MCF 10A (cell line): Measurements from ENCODE around the gene ZNF526. TPM values are rescaled to one million over a fixed set of nuclear protein-coding genes. Genes with fewer than 3 reads are reported as not detected.

ENCODE experiments used
- BruUV-seq: library from RNA; stranded (reverse); fragments of 400-500 nt; replicated peaks from 2 replicates; lab custom pipeline; 2021; lab: Mats Ljungman, UMichigan
- CTCF ChIA-PET: fragments of 300-600 bp; sonication (Branson Sonifier 250); formaldehyde crosslinking; extraction: SDS; loops from one replicate; lab custom pipeline; 2021; ENCODE audit warnings: antibody characterized with exemption, inconsistent platforms; lab: Yijun Ruan, JAX
- POLR2A ChIA-PET: fragments of 300-600, 350-650 bp; sonication (Branson Sonifier 250); formaldehyde crosslinking; extraction: SDS; loops from one replicate; lab custom pipeline; 2020; ENCODE audit warnings: antibody characterized with exemption, inconsistent platforms; lab: Yijun Ruan, JAX
- DNase-seq: peaks from one replicate; pipeline ENCODE4 v3.0.0-alpha.2; 2018; ENCODE audit not compliant: unreplicated experiment
- H3K27ac Mint-ChIP-seq: one replicate; pipeline ENCODE4 v1.8.0; 2022; ENCODE audit warnings: mild to moderate bottlenecking, low read depth, mixed read lengths; ENCODE audit not compliant: unreplicated experiment
- H3K27me3 Mint-ChIP-seq: one replicate; pipeline ENCODE4 v1.8.0; 2022; ENCODE audit warnings: mixed read lengths; ENCODE audit not compliant: insufficient read depth, unreplicated experiment
- H3K36me3 Mint-ChIP-seq: one replicate; pipeline ENCODE4 v1.8.0; 2022; ENCODE audit warnings: mild to moderate bottlenecking, moderate library complexity, mixed read lengths; ENCODE audit not compliant: insufficient read depth, unreplicated experiment
- H3K4me1 Mint-ChIP-seq: one replicate; pipeline ENCODE4 v1.8.0; 2022; ENCODE audit warnings: mixed read lengths; ENCODE audit not compliant: insufficient read depth, unreplicated experiment
- H3K4me3 Mint-ChIP-seq: one replicate; pipeline ENCODE4 v1.8.0; 2022; ENCODE audit warnings: mild to moderate bottlenecking, moderate library complexity, mixed read lengths; ENCODE audit not compliant: unreplicated experiment
- H3K9me3 Mint-ChIP-seq: one replicate; pipeline ENCODE4 v1.8.0; 2022; ENCODE audit warnings: mixed read lengths; ENCODE audit not compliant: unreplicated experiment
- intact Hi-C: fragments of 100-400 bp; cut with micrococcal nuclease; formaldehyde crosslinking; loops from 2 replicates; pipeline ENCODE4 v1.14.1; 2022
- total RNA-seq: library from RNA; stranded (reverse); gene quantifications from 2 replicates; pipeline ENCODE4 v1.2.3, GENCODE V29; 2022
- TF ChIP-seq, protein P1 (sequence below): fragments of 200-600 bp; IDR thresholded peaks from one replicate; pipeline ENCODE4 v1.8.0; 2022; ENCODE audit warnings: antibody characterized with exemption, mild to moderate bottlenecking; ENCODE audit not compliant: unreplicated experiment

The ZNF526 gene
- total RNA-seq, 1 experiment from 2014 or later, result 12.3 TPM

DNA sequence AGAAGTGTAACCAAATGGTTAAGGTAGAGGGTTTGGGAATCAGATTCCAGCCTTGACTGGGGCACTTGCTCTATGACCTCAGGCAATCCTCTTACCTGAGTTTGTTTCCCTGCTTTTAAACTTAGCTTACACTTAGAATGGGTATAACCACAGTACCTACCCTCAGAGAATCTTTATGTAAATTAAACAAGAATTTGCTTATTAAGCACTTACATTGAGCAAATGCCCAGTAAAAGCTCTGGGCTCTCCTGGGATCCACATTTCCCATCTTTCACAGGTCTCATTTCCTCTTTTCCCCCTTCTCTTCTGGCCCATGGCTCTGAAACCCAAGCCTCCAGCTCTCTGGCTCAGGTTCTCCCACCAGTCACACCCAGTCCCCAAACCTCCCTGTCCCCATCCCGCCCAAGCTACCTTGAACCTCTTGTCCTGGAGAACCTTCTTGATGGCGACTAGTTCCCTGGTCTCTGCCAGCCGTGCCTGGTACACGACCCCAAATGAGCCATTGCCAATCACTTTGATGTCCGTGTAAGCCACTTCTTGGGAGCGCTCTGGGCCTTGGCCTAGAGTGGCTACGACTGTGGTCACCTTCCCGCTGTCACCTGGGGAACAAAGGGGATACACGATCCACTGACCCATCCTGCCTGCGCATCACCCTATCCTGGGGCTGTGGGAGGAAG lies 19.6 kb downstream of the ZNF526 start:
- ChIA-PET POLR2A (interaction anchor here (0.8 to 1.3 kb wide), 3 partner anchors 19 to 59 kb away, joined by 4 to 5 read pairs (median 5); partner anchors contain the start of gene DEDD2), CTCF (interaction anchor here (0.5 to 2.4 kb wide), 5 partner anchors 9 to 616 kb away, joined by 3 to 6 read pairs (median 4); no protein-coding TSS in a partner anchor)
- H3K4me1 Mint-ChIP-seq, result peaks cover 18% of the 10 kb centered on the region
- no peak for DNase-seq
- H3K36me3 Mint-ChIP-seq, result peaks cover 65% of the 10 kb centered on the region
- H3K4me3 Mint-ChIP-seq, result no peak overlapping the region
- no peaks in the 10 kb centered on the region for H3K27me3 Mint-ChIP-seq
- BruUV-seq, result no TSS peak
- no peak overlapping the region for H3K27ac Mint-ChIP-seq
- no peaks in the 10 kb centered on the region for H3K9me3 Mint-ChIP-seq
- intact Hi-C loops, result loop anchor here (5.0 to 10.0 kb wide), 2 partner anchors 58 to 155 kb away; partner anchors contain the start of gene CNFN
- TF ChIP-seq, protein P1, sequence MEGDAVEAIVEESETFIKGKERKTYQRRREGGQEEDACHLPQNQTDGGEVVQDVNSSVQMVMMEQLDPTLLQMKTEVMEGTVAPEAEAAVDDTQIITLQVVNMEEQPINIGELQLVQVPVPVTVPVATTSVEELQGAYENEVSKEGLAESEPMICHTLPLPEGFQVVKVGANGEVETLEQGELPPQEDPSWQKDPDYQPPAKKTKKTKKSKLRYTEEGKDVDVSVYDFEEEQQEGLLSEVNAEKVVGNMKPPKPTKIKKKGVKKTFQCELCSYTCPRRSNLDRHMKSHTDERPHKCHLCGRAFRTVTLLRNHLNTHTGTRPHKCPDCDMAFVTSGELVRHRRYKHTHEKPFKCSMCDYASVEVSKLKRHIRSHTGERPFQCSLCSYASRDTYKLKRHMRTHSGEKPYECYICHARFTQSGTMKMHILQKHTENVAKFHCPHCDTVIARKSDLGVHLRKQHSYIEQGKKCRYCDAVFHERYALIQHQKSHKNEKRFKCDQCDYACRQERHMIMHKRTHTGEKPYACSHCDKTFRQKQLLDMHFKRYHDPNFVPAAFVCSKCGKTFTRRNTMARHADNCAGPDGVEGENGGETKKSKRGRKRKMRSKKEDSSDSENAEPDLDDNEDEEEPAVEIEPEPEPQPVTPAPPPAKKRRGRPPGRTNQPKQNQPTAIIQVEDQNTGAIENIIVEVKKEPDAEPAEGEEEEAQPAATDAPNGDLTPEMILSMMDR, result no peak

DNA sequence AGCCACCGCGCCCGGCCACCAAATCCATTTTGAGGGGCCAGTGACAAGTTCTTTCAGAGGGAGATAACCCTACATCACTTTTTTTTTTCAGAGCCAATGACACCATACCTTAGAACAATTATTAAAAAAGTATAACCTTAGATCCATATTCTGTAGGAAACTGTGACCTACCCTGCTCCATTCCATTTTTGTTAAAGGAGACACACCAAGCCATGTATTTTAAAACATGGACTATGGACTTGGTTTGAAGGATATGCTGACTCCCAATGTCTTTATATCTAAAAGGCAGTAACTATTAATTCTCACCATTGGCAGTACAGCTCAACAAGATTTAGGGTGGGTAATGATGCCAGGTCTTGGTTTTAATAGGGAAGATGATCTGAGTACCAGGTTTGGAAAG lies 21.2 kb downstream of the ZNF526 start:
- TF ChIP-seq, protein P1, result no peak
- Mint-ChIP-seq H3K4me1 (peaks cover 34% of the 10 kb centered on the region), H3K27me3 (no peaks in the 10 kb centered on the region), H3K36me3 (peaks cover 58% of the 10 kb centered on the region), H3K9me3 (no peaks in the 10 kb centered on the region), H3K27ac (peak overlapping the region; percentile 72), H3K4me3 (peak overlapping the region; percentile 79)
- intact Hi-C loops, result loop anchor here (5.0 to 10.0 kb wide), 2 partner anchors 56 to 154 kb away; partner anchors contain the start of gene CNFN
- no peak for DNase-seq
- POLR2A ChIA-PET, result interaction anchor here (0.6 to 7.0 kb wide), 7 partner anchors 20 to 128 kb away, joined by 3 to 56 read pairs (median 12); partner anchors contain the start of genes CIC, DEDD2 and ZNF526
- CTCF ChIA-PET, result interaction anchor here (0.6 to 2.4 kb wide), 5 partner anchors 11 to 192 kb away, joined by 3 to 7 read pairs (median 3); no protein-coding TSS in a partner anchor
- no TSS peak for BruUV-seq

DNA sequence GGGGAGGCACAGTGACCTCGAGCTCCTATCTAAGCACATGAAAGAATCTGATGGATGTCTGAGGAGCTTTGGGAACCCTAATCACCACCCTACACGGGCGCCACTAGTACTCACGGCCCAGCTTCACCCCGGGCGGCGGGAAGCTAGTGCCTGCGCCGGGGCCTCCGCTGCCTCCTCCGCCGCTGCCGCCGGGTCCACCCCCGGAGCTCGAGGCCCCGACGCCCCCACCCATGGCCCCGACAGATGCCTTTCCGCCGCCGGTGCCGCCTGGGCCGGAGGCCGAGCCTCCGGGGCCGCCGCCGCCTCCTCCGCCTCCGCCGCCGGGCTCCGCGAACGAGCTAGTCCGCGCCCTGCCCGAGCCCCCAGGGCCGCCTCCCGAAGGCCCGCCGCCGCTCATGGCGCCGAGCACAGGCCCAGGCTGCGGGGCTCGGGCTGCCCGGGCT lies 22.0 kb downstream of the ZNF526 start:
- H3K27ac Mint-ChIP-seq, result peak overlapping the region; percentile 72
- peak overlapping the region; percentile 79 for H3K4me3 Mint-ChIP-seq
- no TSS peak for BruUV-seq
- H3K36me3 Mint-ChIP-seq, result peaks cover 55% of the 10 kb centered on the region
- no peaks in the 10 kb centered on the region for H3K9me3 Mint-ChIP-seq
- H3K27me3 Mint-ChIP-seq, result no peaks in the 10 kb centered on the region
- no peak for DNase-seq
- peaks cover 42% of the 10 kb centered on the region for H3K4me1 Mint-ChIP-seq
- ChIA-PET POLR2A (interaction anchor here (0.9 to 7.7 kb wide), 20 partner anchors 9 to 358 kb away, joined by 3 to 158 read pairs (median 5); partner anchors contain the start of genes CIC, DEDD2, ERF and PAFAH1B3), CTCF (interaction anchor here (0.7 to 7.0 kb wide), 4 partner anchors 27 to 134 kb away, joined by 3 to 145 read pairs (median 5); no protein-coding TSS in a partner anchor)
- TF ChIP-seq, protein P1, result no peak
- intact Hi-C loops, result loop anchor here (5.0 to 10.0 kb wide), 2 partner anchors 55 to 153 kb away; partner anchors contain the start of gene CNFN
